ENCODE measurements around the gene TANGO2. TPM values are rescaled to one million over a fixed set of nuclear protein-coding genes. Genes with fewer than 3 reads are reported as not detected.

The TANGO2 gene
- total RNA-seq, 1 experiment from 2014 or later: 13.9 TPM

GRCh38 chr22:20054485-20054884, 33.6 kb downstream of the TANGO2 start:
- H3K9me3 Mint-ChIP-seq (ENCODE audit: unreplicated experiment): no peaks in the 10 kb centered on the region
- TF ChIP-seq, protein P1, sequence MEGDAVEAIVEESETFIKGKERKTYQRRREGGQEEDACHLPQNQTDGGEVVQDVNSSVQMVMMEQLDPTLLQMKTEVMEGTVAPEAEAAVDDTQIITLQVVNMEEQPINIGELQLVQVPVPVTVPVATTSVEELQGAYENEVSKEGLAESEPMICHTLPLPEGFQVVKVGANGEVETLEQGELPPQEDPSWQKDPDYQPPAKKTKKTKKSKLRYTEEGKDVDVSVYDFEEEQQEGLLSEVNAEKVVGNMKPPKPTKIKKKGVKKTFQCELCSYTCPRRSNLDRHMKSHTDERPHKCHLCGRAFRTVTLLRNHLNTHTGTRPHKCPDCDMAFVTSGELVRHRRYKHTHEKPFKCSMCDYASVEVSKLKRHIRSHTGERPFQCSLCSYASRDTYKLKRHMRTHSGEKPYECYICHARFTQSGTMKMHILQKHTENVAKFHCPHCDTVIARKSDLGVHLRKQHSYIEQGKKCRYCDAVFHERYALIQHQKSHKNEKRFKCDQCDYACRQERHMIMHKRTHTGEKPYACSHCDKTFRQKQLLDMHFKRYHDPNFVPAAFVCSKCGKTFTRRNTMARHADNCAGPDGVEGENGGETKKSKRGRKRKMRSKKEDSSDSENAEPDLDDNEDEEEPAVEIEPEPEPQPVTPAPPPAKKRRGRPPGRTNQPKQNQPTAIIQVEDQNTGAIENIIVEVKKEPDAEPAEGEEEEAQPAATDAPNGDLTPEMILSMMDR (IDR thresholded peaks at IDR 0.05; ENCODE audit: unreplicated experiment): no peak
- no peak overlapping the region for H3K27ac Mint-ChIP-seq (ENCODE audit: low read depth, unreplicated experiment)
- no peak overlapping the region for H3K4me3 Mint-ChIP-seq (ENCODE audit: unreplicated experiment)
- DNase-seq (ENCODE audit: unreplicated experiment): no peak
- no TSS peak for BruUV-seq (replicated peaks)
- POLR2A ChIA-PET: no interaction called here
- no peaks in the 10 kb centered on the region for H3K27me3 Mint-ChIP-seq (ENCODE audit: insufficient read depth, unreplicated experiment)
- H3K4me1 Mint-ChIP-seq (ENCODE audit: insufficient read depth, unreplicated experiment): no peaks in the 10 kb centered on the region
- peaks cover 21% of the 10 kb centered on the region for H3K36me3 Mint-ChIP-seq (ENCODE audit: insufficient read depth, unreplicated experiment)
- intact Hi-C loops (cut with micrococcal nuclease): no loop called here
- CTCF ChIA-PET: no interaction called here

GRCh38 chr22:20055144-20055543, 34.2 kb downstream of the TANGO2 start:
- H3K36me3 Mint-ChIP-seq (ENCODE audit: insufficient read depth, unreplicated experiment): peaks cover 16% of the 10 kb centered on the region
- TF ChIP-seq, protein P1 (IDR thresholded peaks at IDR 0.05; ENCODE audit: unreplicated experiment): no peak
- H3K27me3 Mint-ChIP-seq (ENCODE audit: insufficient read depth, unreplicated experiment): no peaks in the 10 kb centered on the region
- intact Hi-C loops (cut with micrococcal nuclease): no loop called here
- no TSS peak for BruUV-seq (replicated peaks)
- H3K27ac Mint-ChIP-seq (ENCODE audit: low read depth, unreplicated experiment): no peak overlapping the region
- ChIA-PET POLR2A (no interaction called here), CTCF (no interaction called here)
- H3K9me3 Mint-ChIP-seq (ENCODE audit: unreplicated experiment): no peaks in the 10 kb centered on the region
- DNase-seq (ENCODE audit: unreplicated experiment): no peak
- H3K4me1 Mint-ChIP-seq (ENCODE audit: insufficient read depth, unreplicated experiment): no peaks in the 10 kb centered on the region
- no peak overlapping the region for H3K4me3 Mint-ChIP-seq (ENCODE audit: unreplicated experiment)

- no TSS peak for BruUV-seq (replicated peaks)
- DNase-seq (ENCODE audit: unreplicated experiment): no peak
- Mint-ChIP-seq H3K27me3 (ENCODE audit: insufficient read depth, unreplicated experiment) (no peaks in the 10 kb centered on the region), H3K4me1 (ENCODE audit: insufficient read depth, unreplicated experiment) (no peaks in the 10 kb centered on the region), H3K4me3 (ENCODE audit: unreplicated experiment) (no peak overlapping the region), H3K36me3 (ENCODE audit: insufficient read depth, unreplicated experiment) (peaks cover 16% of the 10 kb centered on the region), H3K27ac (ENCODE audit: low read depth, unreplicated experiment) (peak overlapping the region; percentile 35), H3K9me3 (ENCODE audit: unreplicated experiment) (no peaks in the 10 kb centered on the region)
- intact Hi-C loops (cut with micrococcal nuclease): no loop called here
- TF ChIP-seq, protein P1 (IDR thresholded peaks at IDR 0.05; ENCODE audit: unreplicated experiment): no peak
- ChIA-PET CTCF (no interaction called here), POLR2A (no interaction called here)
These were observed 34.7 kb downstream of the TANGO2 start for GRCh38 chr22:20055654-20056053.

- ChIA-PET CTCF (no interaction called here), POLR2A (no interaction called here)
- no peaks in the 10 kb centered on the region for H3K9me3 Mint-ChIP-seq (ENCODE audit: unreplicated experiment)
- H3K27me3 Mint-ChIP-seq (ENCODE audit: insufficient read depth, unreplicated experiment): no peaks in the 10 kb centered on the region
- peaks cover 16% of the 10 kb centered on the region for H3K36me3 Mint-ChIP-seq (ENCODE audit: insufficient read depth, unreplicated experiment)
- DNase-seq (ENCODE audit: unreplicated experiment): no peak
- H3K27ac Mint-ChIP-seq (ENCODE audit: low read depth, unreplicated experiment): peak overlapping the region; percentile 35
- H3K4me3 Mint-ChIP-seq (ENCODE audit: unreplicated experiment): no peak overlapping the region
- intact Hi-C loops (cut with micrococcal nuclease): no loop called here
- H3K4me1 Mint-ChIP-seq (ENCODE audit: insufficient read depth, unreplicated experiment): peaks cover 1% of the 10 kb centered on the region
- TF ChIP-seq, protein P1 (IDR thresholded peaks at IDR 0.05; ENCODE audit: unreplicated experiment): no peak
- no TSS peak for BruUV-seq (replicated peaks)
These were observed 35.3 kb downstream of the TANGO2 start for GRCh38 chr22:20056161-20056560.
